Measurements from ENCODE around the gene ZNF506. TPM values are rescaled to one million over a fixed set of nuclear protein-coding genes. Genes with fewer than 3 reads are reported as not detected.
"Not testable (repeated sequence)": the region's sequence is repeated elsewhere in the genome, so short reads cannot be mapped to it uniquely, and the experiment has no call there.

The ZNF506 gene
- 10 to 100 TPM; 20.4 to 93.9 (median 55.7) TPM for total RNA-seq
- polyA plus RNA-seq: 10 to 100 TPM; 23.5 to 35.9 TPM
- total RNA-seq: 85.1 reads per million, percentile 82 among the genes with 10 or more reads in this experiment

- Histone ChIP-seq H3K27me3 (ENCODE audit: control insufficient read depth in 2 of 2, insufficient read depth in 2 of 2, low read length in 2 of 2) (no peaks in the 10 kb centered on the region), H3K36me3 (ENCODE audit: control insufficient read depth in 2 of 3, insufficient read depth in 3 of 3, low read length in 3 of 3) (peaks cover 0 to 15% (median 4%) of the 10 kb centered on the region in 3 experiments), H3K4me1 (ENCODE audit: control insufficient read depth in 2 of 2, insufficient read depth in 2 of 2, low read length in 2 of 2) (peaks cover 19 to 26% of the 10 kb centered on the region in 2 donors), H3K27ac (ENCODE audit: low read depth, low read length) (peak within 1 kb of the TSS; percentile 98), H3K4me3 (ENCODE audit: low read length) (peak within 1 kb of the TSS; percentile 69), H3K9me3 (ENCODE audit: control insufficient read depth in 2 of 3, low read length in 3 of 3) (no peaks in the 10 kb centered on the region)
- DNase-seq (peak; percentile 83 to 98 (median 97)), ATAC-seq (peak; percentile 91)
- POLR2A ChIA-PET: interaction anchor here (0.6 to 7.0 kb wide), 40 partner anchors 9 to 1684 kb away, joined by 3 to 130 read pairs (median 4); partner anchors contain the start of genes ATP13A1, ZNF101, ZNF14 and ZNF253
- Mint-ChIP-seq H3K27me3 (no peaks in the 10 kb centered on the region), H3K36me3 (peaks cover 12 to 49% (median 42%) of the 10 kb centered on the region in 5 donors), H3K4me1 (peaks cover 9 to 52% (median 32%) of the 10 kb centered on the region in 7 donors), H3K27ac (peak within 1 kb of the TSS; percentile 99 to 100 (median 100)), H3K9me3 (peaks cover 0 to 59% (median 18%) of the 10 kb centered on the region in 11 donors), H3K4me3 (peak within 1 kb of the TSS; percentile 97 to 100 (median 99))
- CTCF ChIA-PET: interaction anchor here (1.0 to 1.1 kb wide), 3 partner anchors 31 to 88 kb away, joined by 3 to 6 read pairs (median 5); partner anchors contain the start of genes ZNF14 and ZNF253
- intact Hi-C loops (cut with micrococcal nuclease): loop anchor here (1.0 to 5.0 kb wide), 10 partner anchors 44 to 284 kb away; partner anchors contain the start of genes ATP13A1 (in 2 of the 2), ZNF101 (in 2 of the 2), ZNF14 (in 2 of the 2) and ZNF93 (in 2 of the 2)
These were observed at the start of gene ZNF506 for GRCh38 chr19:19821366-19821951. ZNF506 (minus strand) TSS chr19:19821750; CDS start chr19:19821603, 147 bp downstream.

GRCh38 chr19:19870086-19870485, 48.5 kb upstream of the ZNF506 start:
- H3K36me3 ChIP-seq (ENCODE audit: control insufficient read depth in 2 of 3, insufficient read depth in 3 of 3, low read length in 3 of 3); H3K27ac Mint-ChIP-seq; ATAC-seq; H3K27me3 ChIP-seq (ENCODE audit: control insufficient read depth in 2 of 2, insufficient read depth in 2 of 2, low read length in 2 of 2); CTCF ChIA-PET; H3K9me3 ChIP-seq (ENCODE audit: control insufficient read depth in 2 of 3, low read length in 3 of 3); H3K4me3 ChIP-seq (ENCODE audit: low read length); DNase-seq; H3K27ac ChIP-seq (ENCODE audit: low read depth, low read length); H3K4me3 Mint-ChIP-seq; intact Hi-C loops (cut with micrococcal nuclease); H3K27me3 Mint-ChIP-seq: not testable (repeated sequence)
- Mint-ChIP-seq H3K36me3 (peaks cover 0 to 68% (median 29%) of the 10 kb centered on the region in 5 donors), H3K4me1 (peaks cover 28 to 55% (median 49%) of the 10 kb centered on the region in 7 donors), H3K9me3 (peaks cover 0 to 31% (median 0%) of the 10 kb centered on the region in 11 donors)
- peaks cover 7 to 13% of the 10 kb centered on the region in 2 donors for H3K4me1 ChIP-seq (ENCODE audit: control insufficient read depth in 2 of 2, insufficient read depth in 2 of 2, low read length in 2 of 2)
- POLR2A ChIA-PET: interaction anchor here (1.2 to 3.1 kb wide), 6 partner anchors 9 to 202 kb away, joined by 3 to 17 read pairs (median 7); partner anchors contain the start of genes ZNF101, ZNF14, ZNF506 and ZNF93

- H3K4me1 ChIP-seq (ENCODE audit: control insufficient read depth in 2 of 2, insufficient read depth in 2 of 2, low read length in 2 of 2): peaks cover 7 to 13% of the 10 kb centered on the region in 2 donors
- CTCF ChIA-PET: interaction anchor here (0.6 to 1.8 kb wide), 2 partner anchors 45 to 536 kb away, joined by 4 to 5 read pairs; partner anchors contain the start of gene ZNF506
- DNase-seq (peak in 4 of 9 donors; percentile 27 to 47 (median 42)), ATAC-seq (peak; percentile 22)
- peak overlapping the region; percentile 98 to 100 (median 100) for H3K4me3 Mint-ChIP-seq
- H3K4me3 ChIP-seq (ENCODE audit: low read length): peak overlapping the region; percentile 93
- H3K9me3 ChIP-seq (ENCODE audit: control insufficient read depth in 2 of 3, low read length in 3 of 3): no peaks in the 10 kb centered on the region
- peaks cover 0 to 23% (median 0%) of the 10 kb centered on the region in 11 donors for H3K9me3 Mint-ChIP-seq
- H3K4me1 Mint-ChIP-seq: peaks cover 25 to 45% (median 36%) of the 10 kb centered on the region in 7 donors
- intact Hi-C loops (cut with micrococcal nuclease): loop anchor here (1.0 to 5.0 kb wide), 9 partner anchors 34 to 1156 kb away; partner anchors contain the start of genes ZNF93 (in 2 of the 2), ZNF101 (in 1 of the 2), ZNF14 (in 1 of the 2) and ZNF430 (in 1 of the 2)
- no peaks in the 10 kb centered on the region for H3K36me3 ChIP-seq (ENCODE audit: control insufficient read depth in 2 of 3, insufficient read depth in 3 of 3, low read length in 3 of 3)
- peak overlapping the region; percentile 96 to 100 (median 99) for H3K27ac Mint-ChIP-seq
- no peaks in the 10 kb centered on the region for H3K27me3 Mint-ChIP-seq
- H3K27me3 ChIP-seq (ENCODE audit: control insufficient read depth in 2 of 2, insufficient read depth in 2 of 2, low read length in 2 of 2): no peaks in the 10 kb centered on the region
- peaks cover 0 to 50% (median 8%) of the 10 kb centered on the region in 5 donors for H3K36me3 Mint-ChIP-seq
- POLR2A ChIA-PET: interaction anchor here (0.7 to 8.2 kb wide), 24 partner anchors 10 to 1988 kb away, joined by 3 to 130 read pairs (median 5); partner anchors contain the start of genes ATP13A1, GMIP, ZNF101 and ZNF14
- H3K27ac ChIP-seq (ENCODE audit: low read depth, low read length): peak overlapping the region; percentile 86
These were observed 45.2 kb upstream of the ZNF506 start for GRCh38 chr19:19866611-19867248.

GRCh38 chr19:19865750-19866610, 44.4 kb upstream of the ZNF506 start, which contains the start of gene ZNF253:
ZNF253 (plus strand) TSS chr19:19865882; CDS start chr19:19865997, 115 bp downstream.
- peak; percentile 76 to 95 (median 92) for DNase-seq

DNA sequence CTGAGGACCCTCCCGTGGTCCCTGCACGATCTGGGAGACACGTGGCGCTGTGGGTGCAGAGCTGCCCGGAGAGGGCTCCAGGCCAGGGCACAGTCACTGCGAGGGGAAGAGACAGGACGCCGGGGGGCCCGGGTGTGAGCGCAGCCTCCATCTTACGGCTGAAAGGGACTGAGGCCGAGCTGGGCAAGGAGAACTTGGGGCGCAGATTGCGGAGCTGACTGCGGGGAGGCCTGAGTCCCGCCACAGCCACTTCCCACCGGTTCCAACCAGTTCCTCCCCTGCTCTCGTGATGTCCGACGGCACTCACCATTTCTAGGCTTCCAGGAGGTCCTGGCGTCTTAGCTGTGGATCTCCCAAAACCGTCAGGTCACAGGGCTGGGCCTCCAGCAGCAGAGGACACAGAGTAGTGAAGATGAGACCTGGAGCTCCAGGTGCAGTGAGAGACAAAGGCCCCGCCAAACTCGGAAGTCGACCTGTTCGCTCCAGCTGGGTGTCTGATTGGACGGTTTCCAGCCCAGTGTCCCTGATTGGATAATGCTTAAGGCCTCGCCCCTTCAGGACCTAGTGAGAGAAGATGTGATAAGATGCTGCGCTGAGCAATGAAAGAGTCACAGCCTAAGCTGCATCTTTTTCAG, 39.3 kb upstream of the ZNF506 start:
- peak; percentile 76 for ATAC-seq
- Histone ChIP-seq H3K27ac (ENCODE audit: low read depth, low read length) (peak overlapping the region; percentile 35), H3K27me3 (ENCODE audit: control insufficient read depth in 2 of 2, insufficient read depth in 2 of 2, low read length in 2 of 2) (no peaks in the 10 kb centered on the region), H3K9me3 (ENCODE audit: control insufficient read depth in 2 of 3, low read length in 3 of 3) (no peaks in the 10 kb centered on the region), H3K36me3 (ENCODE audit: control insufficient read depth in 2 of 3, insufficient read depth in 3 of 3, low read length in 3 of 3) (no peaks in the 10 kb centered on the region), H3K4me3 (ENCODE audit: low read length) (peak overlapping the region; percentile 41), H3K4me1 (ENCODE audit: control insufficient read depth in 2 of 2, insufficient read depth in 2 of 2, low read length in 2 of 2) (no peaks in the 10 kb centered on the region)
- ChIA-PET POLR2A (interaction anchor here (0.6 to 3.6 kb wide), 9 partner anchors 10 to 1953 kb away, joined by 3 to 21 read pairs (median 6); partner anchors contain the start of genes ZNF14, ZNF506 and ZNF93), CTCF (no interaction called here)
- H3K27ac Mint-ChIP-seq: peak overlapping the region in 7 of 9 donors; percentile 0 to 77 (median 52)
- peaks cover 5 to 15% (median 8%) of the 10 kb centered on the region in 7 donors for H3K4me1 Mint-ChIP-seq
- intact Hi-C loops (cut with micrococcal nuclease): no loop called here
- peaks cover 0 to 19% (median 7%) of the 10 kb centered on the region in 5 donors for H3K36me3 Mint-ChIP-seq
- H3K9me3 Mint-ChIP-seq: peaks cover 0 to 31% (median 0%) of the 10 kb centered on the region in 11 donors
- DNase-seq: peak in 8 of 9 donors; percentile 35 to 78 (median 62)
- H3K27me3 Mint-ChIP-seq: no peaks in the 10 kb centered on the region
- H3K4me3 Mint-ChIP-seq: peak overlapping the region; percentile 43 to 81 (median 68)

More at GRCh38 chr19:19865750-19866610, 44.4 kb upstream of the ZNF506 start, which contains the start of gene ZNF253:
- Histone ChIP-seq H3K36me3 (ENCODE audit: control insufficient read depth in 2 of 3, insufficient read depth in 3 of 3, low read length in 3 of 3) (no peaks in the 10 kb centered on the region), H3K27me3 (ENCODE audit: control insufficient read depth in 2 of 2, insufficient read depth in 2 of 2, low read length in 2 of 2) (no peaks in the 10 kb centered on the region), H3K9me3 (ENCODE audit: control insufficient read depth in 2 of 3, low read length in 3 of 3) (no peaks in the 10 kb centered on the region), H3K27ac (ENCODE audit: low read depth, low read length) (peak within 1 kb of the TSS; percentile 86), H3K4me3 (ENCODE audit: low read length) (peak within 1 kb of the TSS; percentile 93), H3K4me1 (ENCODE audit: control insufficient read depth in 2 of 2, insufficient read depth in 2 of 2, low read length in 2 of 2) (peaks cover 7 to 13% of the 10 kb centered on the region in 2 donors)
- intact Hi-C loops (cut with micrococcal nuclease): loop anchor here (1.0 to 5.0 kb wide), 10 partner anchors 34 to 1156 kb away; partner anchors contain the start of genes ZNF101 (in 2 of the 2), ZNF506 (in 2 of the 2), ZNF93 (in 2 of the 2) and ATP13A1 (in 1 of the 2)
- H3K27ac Mint-ChIP-seq: peak within 1 kb of the TSS; percentile 96 to 100 (median 99)
- peaks cover 21 to 41% (median 32%) of the 10 kb centered on the region in 7 donors for H3K4me1 Mint-ChIP-seq
- H3K9me3 Mint-ChIP-seq: peaks cover 0 to 20% (median 0%) of the 10 kb centered on the region in 11 donors
- H3K27me3 Mint-ChIP-seq: no peaks in the 10 kb centered on the region
- ChIA-PET POLR2A (interaction anchor here (0.6 to 8.2 kb wide), 36 partner anchors 11 to 1988 kb away, joined by 3 to 130 read pairs (median 5); partner anchors contain the start of genes ATP13A1, GMIP, ZNF101 and ZNF14), CTCF (interaction anchor here (0.6 to 1.8 kb wide), 5 partner anchors 9 to 344 kb away, joined by 3 to 5 read pairs (median 3); partner anchors contain the start of gene ZNF506)
- ATAC-seq: peak; percentile 95
- peaks cover 0 to 45% (median 3%) of the 10 kb centered on the region in 5 donors for H3K36me3 Mint-ChIP-seq
- H3K4me3 Mint-ChIP-seq: peak within 1 kb of the TSS; percentile 98 to 100 (median 100)

Data from naive thymus-derived CD4-positive, alpha-beta T cell (primary cell).